MV-4-11 (cell line): ENCODE data around the gene OR52N1.
A peak's percentile ranks its signal among the peaks of the same experiment; 100 is the strongest.

Experiments
- DNase-seq: peaks from one replicate; lab custom pipeline; 2025; lab: John Stamatoyannopoulos, UW

OR52N1 gene

DNA sequence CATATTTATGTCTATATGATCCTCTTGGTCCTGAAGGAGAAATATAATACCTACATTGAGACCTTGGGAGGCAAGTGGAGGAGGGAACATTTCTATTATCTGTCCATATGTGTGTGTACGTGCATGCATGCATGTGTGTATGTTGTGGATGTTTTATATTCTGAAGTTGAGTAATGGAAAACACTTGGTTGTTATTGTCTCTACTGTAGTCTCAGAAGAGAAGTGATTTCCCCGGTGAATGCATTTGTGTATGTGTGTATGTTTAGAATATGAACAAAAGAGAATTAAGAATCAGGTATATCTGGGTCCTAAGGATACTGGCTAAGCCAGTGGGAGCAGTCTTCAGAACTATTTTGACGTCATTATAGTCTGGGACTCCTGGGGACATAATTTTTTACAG is at the start of gene OR52N1:
Gene OR52N1 (minus strand): TSS at position 101 of the 400 bp plus-strand sequence. CDS start 2,449 bp downstream, outside the sequence.
- DNase-seq: no peak

DNA sequence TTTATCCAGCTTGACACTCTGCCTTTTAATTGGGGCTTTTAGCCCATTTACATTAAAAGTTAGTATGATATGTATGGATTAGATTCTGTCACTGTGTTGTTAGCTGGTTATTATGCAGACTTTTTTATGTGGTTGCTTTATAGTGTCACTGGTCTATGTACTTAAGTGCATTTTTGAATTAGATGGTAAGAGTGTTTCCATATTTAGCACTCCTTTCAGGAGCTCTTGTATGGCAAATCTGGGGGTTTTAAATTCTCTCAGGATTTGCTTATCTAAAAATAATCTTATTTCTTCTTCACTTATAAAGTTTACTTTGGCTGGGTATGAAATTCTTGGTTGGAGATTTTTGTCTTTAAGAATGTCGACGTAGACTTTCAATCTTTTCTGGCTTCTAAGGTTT is 46.6 kb upstream of the OR52N1 start:
- no peak for DNase-seq

DNA sequence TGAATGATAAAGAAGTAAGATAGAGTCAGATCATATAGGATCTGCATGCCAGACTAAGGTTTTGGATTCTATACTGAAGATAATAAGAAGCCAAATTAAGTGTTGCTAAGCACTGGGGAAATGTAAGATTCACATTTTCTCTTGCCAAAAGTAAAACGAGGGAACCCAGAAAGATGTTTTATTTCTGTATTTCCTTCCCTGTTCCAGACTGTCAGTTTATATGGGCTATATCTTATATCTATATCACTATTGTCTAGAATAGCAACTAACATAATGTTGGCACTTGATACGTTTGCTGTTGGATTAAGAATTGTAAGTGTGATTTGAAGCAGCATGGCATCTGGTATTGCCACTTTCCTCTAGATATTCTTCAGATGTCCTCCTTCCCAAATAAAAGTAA is 42.4 kb upstream of the OR52N1 start:
- no peak for DNase-seq

DNA sequence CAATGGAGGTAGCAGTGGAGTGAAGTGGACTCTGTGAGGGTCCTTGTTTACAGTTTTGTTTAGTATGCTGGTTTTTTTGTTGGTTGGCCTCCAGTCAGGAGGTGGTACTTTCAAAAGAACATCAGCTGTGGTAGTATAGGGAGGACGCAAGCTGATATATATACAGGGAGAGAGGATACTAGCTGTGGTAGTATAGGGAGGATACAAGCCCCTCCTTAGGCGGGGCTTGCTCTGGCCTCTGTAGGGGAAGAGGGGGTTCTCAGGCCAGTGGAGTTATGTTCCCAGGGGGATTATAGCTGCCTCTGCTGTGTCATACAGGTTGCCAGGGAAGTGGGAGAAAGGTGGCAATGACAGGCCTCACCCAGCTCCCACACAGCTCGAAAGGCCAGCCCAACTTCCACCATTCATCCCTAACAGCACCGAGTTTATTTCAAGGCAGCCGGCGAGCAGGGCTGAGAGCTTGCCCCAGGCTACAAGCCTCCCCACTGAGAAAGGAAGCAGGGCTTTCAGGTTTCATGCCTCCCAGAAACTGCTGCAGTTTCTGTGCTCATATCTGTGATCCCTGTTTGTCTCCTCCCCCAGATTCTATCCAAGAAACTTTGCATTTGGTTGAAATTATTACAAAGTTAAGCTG is 40.2 kb upstream of the OR52N1 start:
- DNase-seq: no peak

DNA sequence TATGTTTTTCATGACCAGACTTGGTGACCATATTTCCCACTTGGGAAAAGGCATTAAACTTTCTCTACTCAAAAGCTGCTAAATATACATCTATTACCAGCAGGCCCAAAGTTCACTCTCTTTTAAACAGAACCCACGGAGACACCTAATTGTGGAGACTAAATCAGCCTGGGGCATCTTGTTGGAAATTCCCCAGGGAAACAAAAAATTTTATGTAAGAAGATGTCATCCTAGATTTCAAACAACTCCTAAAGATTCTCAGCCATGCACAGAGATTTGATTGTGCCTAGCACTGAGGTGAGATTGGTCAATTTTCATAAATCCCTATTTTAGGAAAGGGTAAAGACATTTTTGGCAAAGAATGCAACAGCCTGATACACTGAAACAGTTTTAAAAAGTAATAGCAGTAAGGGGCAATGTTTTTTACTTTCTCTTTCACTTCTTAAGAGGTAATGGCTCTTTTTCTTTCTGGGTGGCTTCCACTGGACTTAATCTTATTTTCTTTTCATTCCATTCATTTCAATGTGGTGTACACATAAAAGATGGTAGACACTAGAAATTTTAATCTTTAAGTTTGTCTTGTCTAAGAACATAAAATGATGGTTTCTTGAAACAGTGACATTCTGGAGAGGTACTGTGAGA is 27.3 kb upstream of the OR52N1 start:
- no peak for DNase-seq

DNA sequence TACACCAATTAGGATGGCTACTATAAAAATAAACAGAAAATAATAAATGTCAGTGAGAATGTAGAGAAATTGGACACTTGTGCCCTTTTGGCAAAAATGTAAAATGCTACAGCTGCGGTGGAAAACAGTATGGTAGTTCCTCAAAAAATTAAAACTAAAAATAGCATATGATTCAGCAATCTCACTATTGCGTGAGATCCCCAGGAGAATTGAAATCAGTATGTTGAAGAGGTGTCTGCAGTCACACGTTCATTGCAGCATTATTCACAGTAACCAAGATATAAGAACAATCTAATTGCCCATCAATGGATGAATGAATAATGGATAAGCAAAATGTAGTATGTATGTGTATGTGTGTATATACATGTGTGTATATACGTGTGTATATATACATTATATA is 24.5 kb upstream of the OR52N1 start:
- DNase-seq: peak; percentile 89

DNA sequence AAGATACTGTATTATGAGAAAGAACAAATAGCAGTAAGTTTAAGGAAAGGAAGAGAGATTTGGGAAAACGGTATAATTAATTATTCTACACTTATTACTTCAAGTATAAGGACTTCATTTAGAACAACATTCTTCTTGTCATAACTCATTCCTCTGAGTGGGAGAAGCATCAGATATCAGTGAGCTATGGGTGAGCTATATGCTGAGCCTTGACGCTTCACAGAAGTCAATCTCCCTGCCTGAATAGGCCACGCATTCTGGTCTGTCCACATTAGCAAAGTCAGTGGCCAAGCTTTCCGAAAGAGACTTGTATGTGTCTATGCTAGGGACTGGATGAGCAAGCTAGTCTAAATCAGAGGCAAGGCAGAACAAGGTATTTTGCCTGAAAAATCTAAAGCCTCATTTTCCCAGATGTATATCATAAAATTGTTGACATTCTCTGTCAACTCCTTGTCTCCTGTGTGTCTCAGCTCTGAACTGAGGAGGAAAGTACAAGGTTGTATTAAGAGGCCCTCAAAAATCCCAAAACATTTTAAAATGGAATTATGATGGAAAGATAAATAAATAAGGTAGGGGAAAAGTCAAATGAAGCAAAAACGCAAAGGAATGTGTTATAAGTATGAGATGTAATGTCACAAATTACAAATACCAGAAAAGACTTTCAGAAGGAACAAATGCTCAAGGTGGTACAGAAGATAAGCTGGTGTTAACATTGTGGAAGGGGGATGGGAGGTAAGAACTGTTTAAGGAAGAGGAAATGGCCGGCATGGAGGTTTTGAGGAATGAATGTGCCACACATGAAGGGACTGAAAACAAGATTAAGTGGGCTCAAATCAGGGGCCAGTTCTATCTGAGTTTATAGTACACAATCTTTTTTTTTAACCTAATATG is 19.1 kb upstream of the OR52N1 start:
- DNase-seq: peak; percentile 5

DNA sequence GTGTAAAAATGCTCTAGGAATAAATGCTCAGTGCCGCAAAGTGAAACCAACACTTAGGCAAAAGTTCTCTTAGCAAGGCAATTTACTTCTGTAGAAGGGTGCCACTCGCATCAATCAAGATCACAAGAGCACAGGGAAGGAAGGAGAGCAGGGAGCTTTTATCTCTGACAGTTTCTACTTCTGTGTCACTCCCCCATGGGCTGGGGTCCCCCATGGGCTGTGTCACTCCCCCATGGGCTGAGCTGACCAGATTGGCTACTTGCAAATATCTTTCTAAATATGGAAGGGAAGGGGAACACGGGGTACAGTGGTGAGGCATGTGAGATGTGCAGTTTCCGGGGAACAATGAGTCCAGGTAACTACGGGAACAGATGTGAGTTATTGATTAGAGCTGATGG is 18.1 kb upstream of the OR52N1 start:
- DNase-seq: peak; percentile 7

DNA sequence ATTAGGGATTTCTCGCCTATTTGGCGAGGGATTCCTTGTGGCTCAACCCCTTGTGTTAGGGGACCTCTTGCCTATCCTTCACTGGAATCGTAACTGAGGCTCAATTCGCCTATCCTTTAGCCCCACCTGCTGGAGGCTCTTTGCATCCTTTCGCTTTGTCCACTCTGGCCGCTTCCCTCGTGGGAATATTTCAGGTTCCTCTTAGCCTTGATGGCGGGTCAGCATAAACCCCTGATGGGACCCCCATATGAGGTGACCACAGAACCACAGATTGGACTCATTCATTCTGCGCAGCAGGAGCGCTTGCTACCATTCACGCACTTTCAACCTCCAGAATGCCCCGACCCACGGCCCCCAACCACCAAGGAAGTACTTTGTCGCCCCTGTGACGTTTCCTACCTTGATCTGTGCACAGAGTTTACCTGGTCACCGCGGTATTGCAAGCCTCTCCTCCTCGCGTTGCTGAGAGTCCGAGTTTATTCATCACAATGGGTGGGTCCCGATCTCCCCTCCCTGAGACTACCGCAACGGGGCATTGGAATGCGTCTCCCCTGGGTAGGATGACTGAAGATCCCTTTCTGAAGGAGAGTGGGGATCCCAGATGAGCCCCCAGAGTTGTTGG is 17.5 kb upstream of the OR52N1 start, which contains the start of gene OR52N2:
Gene OR52N2 (plus strand): TSS at position 425 of the 622 bp plus-strand sequence. CDS start 11,412 bp downstream, outside the sequence.
- DNase-seq: peak; percentile 63

DNA sequence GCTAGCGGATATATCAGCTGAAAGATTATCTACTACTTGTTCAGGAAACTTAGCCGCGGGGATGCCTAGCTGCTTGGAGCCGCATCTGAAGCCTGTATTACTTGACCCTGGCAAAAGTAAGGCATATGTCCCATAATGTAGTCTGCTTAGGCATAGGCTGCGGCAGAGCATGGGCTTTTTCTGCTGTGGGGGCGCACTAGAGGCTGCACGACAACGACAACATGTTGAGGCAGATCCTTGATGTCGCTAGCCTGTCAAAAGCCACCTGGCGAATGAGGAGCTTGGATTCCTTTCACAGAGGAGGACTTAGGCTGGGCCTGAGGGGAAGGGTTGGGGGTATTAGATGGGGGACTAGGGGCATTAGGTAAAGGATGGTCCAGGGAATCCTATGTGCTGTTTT is 16.5 kb upstream of the OR52N1 start:
- no peak for DNase-seq

DNA sequence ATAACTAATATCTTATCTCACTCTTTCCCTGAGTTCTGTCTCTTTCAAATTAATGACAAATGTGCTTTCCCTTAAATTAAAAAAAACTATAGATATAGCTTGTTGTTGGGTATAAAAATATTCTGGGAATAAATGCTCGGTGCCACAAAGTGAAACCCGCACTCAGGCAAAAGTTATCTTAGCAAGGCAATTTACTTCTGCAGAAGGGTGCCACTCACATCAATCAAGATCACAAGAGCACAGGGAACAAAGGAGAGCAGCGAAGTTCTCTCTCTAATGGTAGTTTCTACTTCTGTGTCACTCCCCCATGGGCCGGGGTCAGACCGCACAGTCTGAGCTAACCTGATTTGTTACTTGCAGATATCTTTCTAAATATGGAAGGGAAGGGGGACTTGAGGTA is 12.9 kb upstream of the OR52N1 start:
- no peak for DNase-seq

DNA sequence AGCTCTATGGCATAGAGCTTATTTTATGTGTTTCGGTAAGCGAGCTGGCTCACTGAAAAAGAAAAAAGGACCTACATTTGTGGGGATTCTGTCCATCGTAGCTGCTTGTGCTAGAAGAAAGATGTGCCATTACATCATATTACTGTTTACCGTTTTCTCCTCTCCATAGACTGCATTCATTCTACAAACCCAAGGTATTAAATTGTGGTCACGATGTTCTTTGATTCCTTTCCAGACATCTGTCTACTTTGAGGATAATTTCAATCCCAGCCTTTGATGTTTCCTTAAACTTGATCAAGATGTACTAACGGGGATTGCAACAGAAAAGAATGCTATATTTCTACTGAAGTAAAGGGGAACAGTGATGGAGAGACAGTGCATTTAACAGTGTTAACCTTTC is 5.5 kb upstream of the OR52N1 start:
- DNase-seq: no peak

DNA sequence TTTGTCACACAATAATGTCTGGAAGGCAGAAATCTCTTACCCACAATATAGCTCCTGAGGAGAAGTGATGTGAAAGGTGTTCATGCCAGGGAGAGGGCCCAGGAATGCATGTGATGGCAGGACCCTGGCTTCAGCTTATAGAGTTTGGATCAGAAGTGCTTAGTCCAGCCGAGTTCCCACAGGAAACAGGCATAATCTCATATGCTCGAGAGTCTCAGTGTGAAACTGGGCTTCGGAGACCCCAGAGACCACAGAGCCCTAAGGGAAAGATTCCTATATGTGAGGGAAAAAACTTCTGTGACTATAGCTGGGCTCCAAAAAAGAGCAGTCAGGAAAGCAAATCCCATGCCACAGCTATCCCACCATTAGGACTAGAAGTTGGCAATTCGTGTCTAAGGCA is 7.8 kb downstream of the OR52N1 start, which contains the start of gene OR52N5:
Gene OR52N5 (minus strand): TSS at position 101 of the 400 bp plus-strand sequence. CDS start 4,721 bp downstream, outside the sequence.
- DNase-seq: no peak

DNA sequence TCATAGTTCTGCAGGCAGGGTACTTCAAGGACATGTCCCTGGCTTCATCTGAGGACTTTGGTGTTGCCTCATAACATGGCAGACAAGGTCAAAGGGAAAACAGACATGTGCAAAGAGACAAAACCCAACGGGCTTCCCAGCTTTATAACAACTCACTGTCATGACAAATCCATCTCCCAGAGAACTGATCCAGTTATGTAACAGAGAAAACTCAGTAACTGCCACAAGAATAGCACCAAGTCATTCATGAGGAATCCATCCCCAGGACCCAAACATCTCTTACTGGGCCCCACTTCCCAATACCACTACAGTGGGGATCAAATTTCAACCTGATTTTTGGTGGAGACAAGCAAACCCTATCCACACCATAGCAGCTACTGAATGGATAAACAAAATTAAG is 24.0 kb downstream of the OR52N1 start:
- no peak for DNase-seq

DNA sequence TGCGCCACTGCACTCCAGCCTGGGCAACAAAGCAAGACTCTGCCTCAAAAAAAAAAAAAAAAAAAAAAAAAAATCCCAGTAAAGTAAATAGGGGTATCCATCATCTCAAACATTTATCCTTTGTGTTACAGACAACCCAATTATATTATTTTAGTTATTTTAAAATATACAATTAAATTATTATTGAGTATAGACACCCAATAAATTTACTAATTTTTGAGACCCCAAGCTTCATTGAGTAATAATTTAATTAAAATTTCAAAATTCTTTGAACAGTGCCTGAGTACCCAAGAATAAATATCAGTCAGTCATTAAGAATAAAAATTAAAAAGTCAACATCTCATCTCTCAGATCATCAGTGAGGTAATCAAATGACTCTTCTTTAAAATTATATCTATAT is 37.1 kb downstream of the OR52N1 start, which contains the start of gene OR52N4:
Gene OR52N4 (plus strand): TSS at position 301 of the 400 bp plus-strand sequence. CDS start 498 bp downstream, outside the sequence.
- DNase-seq: no peak

DNA sequence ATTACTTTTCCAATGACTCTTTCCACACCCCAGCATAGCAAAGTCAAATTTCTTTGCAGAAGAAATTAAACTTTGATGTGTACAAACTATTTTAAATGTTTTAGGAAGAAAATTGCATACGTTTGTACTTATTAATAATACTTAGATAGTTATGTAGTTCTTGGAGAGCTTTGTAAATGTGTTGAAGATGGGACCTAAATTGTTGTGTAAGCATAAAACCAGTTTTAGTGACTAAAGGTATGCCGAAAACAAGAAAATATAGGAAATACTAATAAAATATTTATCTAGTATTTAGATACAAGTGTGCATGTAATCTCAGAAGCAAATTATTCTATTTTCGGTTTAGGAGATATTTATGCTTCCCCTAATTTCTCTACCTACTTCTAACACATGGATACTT is 41.2 kb downstream of the OR52N1 start:
- no peak for DNase-seq

DNA sequence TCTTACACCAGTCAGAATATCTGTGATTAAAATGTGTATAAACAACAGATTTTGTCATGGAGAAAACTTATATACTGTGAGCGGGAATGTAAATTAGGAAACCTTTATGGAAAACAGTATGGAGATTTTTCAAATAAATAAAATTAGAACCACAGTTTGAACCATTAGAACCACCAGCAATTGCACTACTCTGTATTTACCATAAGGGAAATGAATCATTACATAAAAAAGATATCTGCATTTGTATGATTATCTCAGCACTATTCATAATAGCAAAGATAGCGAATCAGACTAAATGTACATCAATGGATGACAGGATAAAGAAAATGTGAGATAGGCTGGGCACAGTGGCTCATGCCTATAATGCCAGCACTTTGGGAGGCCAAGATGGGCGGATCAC is 44.5 kb downstream of the OR52N1 start:
- no peak for DNase-seq

DNA sequence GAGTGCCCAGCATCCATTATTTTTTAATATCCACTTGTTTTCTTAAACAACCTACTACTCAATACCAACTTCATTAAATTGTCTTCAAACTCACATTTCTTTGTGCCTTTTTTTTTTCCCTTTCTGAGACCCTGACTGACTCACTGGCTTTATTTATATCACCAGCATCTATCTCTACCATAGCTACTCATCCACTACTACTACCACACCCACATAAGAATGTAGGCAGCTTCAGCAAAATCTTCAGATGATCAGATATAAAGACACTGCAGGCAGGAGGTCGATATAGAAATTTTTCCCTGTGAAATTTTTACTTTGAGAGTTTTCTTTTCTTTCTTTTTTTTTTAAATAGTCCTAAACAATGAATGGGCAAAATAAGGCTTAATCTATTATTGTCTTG is 52.6 kb downstream of the OR52N1 start:
- DNase-seq: no peak

DNA sequence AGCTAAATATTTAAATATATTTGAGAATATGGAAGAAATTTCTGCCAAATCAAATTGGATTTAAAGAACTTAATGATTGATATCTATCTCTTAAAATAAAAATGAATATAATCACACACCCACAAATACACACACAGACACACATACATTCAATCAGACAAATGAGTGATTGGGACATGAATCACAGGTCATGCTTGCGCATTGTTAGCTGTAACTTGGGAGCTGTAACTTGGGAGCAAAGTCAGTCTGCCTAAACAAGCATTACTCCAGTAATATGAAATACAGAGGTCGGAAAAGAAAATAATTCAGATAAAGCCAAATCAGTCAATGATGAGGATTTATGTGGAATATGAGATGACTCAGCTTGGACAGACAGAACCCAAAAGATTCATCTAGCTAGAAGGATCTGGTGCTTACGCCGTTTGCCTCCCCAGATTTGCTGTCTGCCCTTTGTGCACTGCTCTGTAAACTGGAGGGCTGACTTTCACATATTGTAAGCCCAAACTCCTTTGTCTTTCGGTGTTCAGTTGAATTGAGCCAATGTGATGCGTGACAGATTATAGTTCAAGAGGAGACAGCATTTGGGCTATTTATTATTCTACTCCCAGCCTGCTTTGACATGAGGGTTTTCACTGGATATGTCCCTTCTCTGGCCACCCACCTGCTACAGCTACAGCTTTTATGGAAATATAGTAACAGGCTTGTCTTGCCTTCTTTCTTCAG is 53.2 kb downstream of the OR52N1 start:
- no peak for DNase-seq

DNA sequence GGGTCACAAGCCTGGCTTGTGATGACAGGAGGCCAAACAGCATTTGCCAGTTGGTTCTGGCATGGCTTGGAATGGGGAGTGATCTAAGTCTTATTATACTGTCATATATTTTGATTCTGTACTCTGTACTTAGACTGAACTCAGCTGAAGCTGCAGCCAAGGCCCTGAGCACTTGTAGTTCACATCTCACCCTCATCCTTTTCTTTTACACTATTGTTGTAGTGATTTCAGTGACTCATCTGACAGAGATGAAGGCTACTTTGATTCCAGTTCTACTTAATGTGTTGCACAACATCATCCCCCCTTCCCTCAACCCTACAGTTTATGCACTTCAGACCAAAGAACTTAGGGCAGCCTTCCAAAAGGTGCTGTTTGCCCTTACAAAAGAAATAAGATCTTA is 54.0 kb downstream of the OR52N1 start:
- no peak for DNase-seq
